ENCODE data around the gene FBRSL1.

The FBRSL1 gene

DNA sequence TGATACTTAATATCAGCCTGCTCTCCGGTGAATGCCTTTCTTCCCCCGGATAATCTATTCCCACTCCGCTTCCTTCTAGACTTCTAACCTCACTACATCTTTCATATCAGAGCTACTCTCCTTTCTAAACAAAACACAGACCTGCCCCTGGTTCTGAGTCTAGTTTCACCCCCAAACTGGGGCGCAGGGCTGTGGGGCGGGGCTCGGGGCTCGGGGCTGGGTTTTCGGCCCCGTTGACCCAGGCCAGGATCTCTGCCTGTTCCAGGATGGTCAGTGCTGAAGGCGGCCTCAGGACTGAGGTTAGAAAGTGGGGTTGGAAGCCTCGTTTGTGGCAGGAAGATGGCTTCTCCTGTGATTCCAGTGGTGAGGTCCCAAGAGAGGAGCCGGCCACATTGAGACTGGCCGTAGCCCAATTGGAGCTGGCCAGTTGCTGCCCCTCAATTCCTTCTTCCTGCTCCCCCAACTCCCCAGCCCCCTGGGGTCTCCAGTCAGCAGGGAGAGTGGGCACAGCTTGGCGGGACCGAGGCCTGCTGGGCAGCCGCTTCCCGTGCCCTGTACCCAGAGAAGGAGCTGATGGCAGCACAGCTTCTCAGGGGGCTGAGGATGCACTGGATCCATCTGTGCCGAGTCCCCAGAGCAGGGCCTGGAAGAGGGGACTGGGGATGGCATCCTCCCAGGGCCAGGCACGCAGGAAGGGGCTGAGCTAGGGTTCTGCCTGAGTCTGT, 67.5 kb downstream of the FBRSL1 start:
- DNase-seq (ENCODE audit: low read depth in 2 of 2), result no peak

DNA sequence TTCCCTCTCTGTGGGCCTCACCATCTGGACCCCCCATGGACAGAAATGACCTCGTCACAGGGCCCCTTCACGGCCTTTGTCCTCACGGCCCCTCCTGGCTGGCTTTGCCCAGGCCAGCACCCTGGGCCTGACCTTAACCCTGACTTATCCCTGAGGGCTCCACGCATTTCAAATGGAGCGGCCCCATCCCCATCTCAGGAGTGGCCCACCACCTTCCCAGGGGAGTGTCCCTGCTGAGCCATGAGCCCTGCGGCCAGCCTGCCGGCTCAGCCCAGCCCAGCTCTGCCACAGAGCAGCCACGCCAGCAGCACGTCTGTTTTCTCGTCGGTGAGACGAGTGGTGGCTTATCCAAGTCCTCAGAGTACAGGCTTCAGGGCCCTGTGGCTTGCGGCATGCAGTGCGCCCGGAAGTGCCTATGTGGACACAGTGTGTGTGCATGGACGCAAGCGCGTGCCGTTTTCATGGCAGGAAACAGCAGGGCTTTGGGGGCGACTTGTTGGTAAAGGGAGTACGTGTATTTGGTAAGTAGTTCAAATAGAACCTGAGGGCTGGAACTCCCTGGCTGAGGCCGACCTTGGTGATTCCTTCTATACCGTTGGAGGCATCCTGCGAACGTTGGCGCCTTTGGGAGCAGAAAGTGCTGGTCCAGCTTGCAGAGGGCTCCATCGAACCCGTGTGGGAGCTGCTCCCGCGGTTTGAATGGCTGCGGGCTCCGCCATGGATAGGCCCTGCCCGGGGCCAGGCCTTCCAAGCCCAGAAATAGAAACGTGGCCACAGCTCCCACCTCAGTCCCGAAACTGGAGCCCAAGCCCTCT, 68.3 kb downstream of the FBRSL1 start:
- no peak for DNase-seq (ENCODE audit: low read depth in 2 of 2)

DNA sequence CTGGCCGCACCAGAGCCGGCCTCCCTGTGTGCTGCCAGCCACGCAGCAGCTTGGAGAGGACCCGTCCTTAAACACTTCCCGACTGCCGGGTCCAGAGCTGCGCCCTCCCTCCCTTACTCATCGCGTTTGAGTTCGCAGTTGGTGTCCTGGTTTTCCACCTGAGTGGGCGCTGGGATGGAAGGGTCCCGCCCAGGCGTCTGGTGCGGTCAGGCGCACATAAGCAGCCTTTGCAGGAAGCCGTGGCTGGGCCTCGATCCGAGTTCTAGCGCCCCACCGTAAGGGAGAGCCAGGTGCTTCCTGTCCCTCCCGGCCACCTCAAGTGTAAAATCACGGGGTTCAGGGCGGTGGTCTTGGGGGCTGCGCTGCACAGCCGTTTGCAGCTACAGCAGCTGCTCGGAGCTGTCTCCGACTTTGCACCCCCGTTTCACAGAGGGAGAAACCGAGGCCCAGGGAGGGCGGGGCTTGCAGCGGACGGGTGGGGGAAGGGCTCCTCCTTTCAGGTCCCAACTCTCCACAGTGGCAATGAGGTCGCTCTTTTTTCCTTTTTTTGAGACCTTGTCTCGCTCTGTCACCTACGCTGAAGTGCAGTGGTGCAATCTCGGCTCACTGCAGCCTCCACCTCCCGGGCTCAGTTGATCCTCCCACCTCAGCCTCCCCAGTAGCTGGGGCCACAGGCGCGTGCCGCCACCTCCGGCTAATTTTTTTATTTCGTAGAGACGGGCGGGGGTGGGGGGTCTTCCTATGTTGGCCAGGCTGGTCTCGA, 69.1 kb downstream of the FBRSL1 start:
- DNase-seq (ENCODE audit: low read depth in 2 of 2), result no peak

DNA sequence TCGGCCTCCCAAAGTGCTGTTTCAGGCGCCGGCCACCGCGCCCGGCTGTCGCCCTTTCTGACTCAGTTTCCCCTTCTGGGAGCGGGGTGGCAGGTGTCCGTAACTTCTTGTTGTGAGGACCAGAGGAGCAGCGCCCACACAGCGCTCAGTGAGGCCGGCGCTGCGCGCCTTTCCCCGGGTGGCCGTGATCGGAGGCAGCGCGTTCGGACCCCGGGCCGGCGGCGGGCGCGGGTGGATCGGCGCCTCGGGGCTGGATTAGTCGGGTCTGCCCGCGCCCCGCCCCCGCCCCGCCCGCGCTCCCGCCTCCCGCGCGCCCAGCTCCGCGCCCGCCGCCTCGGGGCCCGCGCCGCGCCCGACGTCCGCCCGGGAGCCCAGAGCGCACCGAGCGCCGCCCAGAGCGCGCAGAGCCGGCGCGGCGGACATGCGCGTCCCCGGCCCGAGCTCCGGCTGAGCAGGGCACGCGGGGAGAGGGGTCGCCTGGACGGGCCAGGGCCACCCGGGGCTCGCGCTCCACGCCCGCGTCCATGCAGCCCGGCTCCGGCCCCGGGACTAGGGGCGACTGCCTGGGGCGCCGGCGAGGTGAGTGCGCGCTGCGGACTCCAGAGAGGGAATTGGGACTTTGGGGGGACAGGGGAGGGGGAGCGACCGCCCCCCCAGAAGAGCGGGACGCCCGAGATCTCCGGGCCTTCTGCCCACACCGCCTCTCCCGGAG, 69.9 kb downstream of the FBRSL1 start:
- no peak for DNase-seq (ENCODE audit: low read depth in 2 of 2)

DNA sequence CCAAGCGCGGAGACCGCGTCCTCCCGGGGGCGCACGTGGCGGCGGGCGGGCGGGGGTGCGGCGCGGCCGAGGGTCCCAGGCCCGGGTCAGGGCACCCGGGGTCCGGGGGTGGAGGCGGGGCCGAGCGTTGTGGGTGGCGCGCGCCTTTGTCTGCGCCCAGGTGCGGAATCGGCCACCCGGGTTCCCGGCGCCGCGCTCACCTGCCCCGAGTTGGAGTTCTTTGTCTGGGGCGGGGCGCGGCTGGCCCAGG, 70.3 kb downstream of the FBRSL1 start:
- no peak for DNase-seq (ENCODE audit: low read depth in 2 of 2)

DNA sequence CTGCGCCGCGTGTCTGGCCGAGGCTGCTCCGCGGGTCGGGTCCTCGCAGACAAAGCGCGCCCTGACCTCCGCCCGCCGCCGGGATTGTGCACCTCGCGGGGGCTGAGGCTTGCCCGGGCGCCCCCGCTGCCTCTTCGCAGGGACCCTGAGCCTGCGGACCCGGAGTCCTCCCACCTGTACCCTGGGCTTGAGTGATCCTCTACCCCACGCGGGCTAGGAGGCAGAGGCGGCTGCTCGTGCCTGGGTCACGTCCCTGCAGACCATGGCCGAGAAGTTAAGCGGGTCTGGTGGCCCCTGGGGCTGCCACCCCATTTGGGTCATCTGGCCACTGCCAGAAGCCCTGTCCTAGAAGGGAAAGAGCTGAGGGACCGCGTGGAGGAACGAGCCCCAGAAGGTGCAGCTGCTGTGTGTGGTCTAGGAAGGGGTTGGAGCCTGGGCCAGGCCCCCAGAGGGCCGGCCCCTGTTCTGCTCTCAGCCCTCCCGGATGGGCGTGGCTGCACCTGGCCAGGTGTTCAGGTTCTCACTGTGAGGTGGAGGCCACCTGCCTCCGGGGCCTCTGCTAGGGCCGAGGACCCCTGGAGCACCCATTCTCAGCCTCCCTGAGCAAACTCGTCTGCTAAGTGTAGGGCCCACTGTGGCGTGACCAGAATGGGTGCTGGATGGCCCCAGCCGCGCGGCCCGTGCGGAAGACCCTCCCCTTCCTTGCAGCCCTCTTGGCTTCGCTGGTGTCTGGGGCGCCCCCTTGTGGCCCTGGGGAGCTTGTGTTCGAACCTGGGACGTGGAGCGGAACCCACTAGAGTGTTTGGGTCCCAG, 70.9 kb downstream of the FBRSL1 start:
- peak; percentile 40 to 41 for DNase-seq (ENCODE audit: low read depth in 2 of 2)
